HG03565 (cell line): ENCODE results near the gene RNFT2.
"Not testable (repeated sequence)": the region's sequence is repeated elsewhere in the genome, so short reads cannot be mapped to it uniquely, and the experiment has no call there.

Source experiments
- ATAC-seq: cut with Tn5 transposase; IDR thresholded peaks from one replicate; pipeline ENCODE4 v1.9.1; 2021; ENCODE audit warnings: mild to moderate bottlenecking, moderate library complexity; ENCODE audit not compliant: unreplicated experiment

RNFT2 gene

DNA sequence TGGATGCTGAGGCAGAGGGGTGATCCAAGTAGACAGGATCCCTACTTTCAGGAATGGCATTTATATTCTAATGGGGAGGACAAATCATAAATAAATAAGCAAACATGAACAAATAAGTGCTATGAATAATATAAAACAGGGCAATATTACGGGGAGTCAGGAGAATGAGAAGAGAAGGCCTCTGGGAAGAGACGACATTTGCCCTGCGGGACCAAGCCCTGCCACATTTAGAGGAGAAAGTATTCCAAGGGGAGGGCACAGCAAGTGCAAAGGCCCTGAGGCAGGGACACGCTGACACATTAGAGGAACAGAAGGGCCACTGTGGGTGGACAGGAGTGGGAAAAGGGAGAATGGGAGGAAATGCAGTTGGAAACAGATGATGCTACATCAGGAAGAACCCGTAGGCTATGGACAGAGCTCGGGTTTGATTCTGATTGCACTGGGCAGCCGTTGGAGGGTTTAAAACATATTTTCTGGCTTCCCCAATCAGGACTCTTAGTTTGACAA lies 1.3 kb downstream of the RNFT2 start:
- ATAC-seq: no peak

GRCh38 chr12:116742787-116743186 lies 4.7 kb downstream of the RNFT2 start:
- not testable (repeated sequence) for ATAC-seq

GRCh38 chr12:116744766-116745165 lies 6.7 kb downstream of the RNFT2 start:
- no peak for ATAC-seq

- ATAC-seq: no peak
Observed at GRCh38 chr12:116745554-116745953, 7.4 kb downstream of the RNFT2 start.

- no peak for ATAC-seq
Observed at GRCh38 chr12:116749884-116750283, 11.8 kb downstream of the RNFT2 start.

DNA sequence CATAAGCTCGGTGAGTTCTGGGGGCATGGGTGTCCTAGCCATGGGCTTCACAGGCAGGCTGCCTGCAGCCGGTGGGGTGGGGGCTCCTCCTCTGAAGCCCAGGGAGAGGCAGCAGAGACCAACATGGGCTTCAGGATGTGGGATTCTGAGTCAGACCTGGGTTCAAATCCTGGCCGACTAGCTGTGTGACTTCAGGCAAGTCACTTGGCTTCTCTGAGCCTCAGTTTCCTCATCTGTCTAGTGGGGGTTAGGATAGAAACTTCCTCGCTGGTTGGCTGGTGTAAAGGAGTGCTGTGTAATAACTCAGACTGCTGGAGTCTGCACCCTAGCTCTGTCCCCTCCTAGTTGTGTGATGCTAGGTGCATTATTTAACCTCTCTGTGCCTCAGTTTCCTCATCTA lies 12.2 kb downstream of the RNFT2 start:
- no peak for ATAC-seq

- ATAC-seq: not testable (repeated sequence)
Observed at GRCh38 chr12:116754097-116754496, 16.0 kb downstream of the RNFT2 start.

- ATAC-seq: not testable (repeated sequence)
Observed at GRCh38 chr12:116754783-116755182, 16.7 kb downstream of the RNFT2 start.

GRCh38 chr12:116759783-116760621 lies 21.9 kb downstream of the RNFT2 start:
- ATAC-seq: no peak

DNA sequence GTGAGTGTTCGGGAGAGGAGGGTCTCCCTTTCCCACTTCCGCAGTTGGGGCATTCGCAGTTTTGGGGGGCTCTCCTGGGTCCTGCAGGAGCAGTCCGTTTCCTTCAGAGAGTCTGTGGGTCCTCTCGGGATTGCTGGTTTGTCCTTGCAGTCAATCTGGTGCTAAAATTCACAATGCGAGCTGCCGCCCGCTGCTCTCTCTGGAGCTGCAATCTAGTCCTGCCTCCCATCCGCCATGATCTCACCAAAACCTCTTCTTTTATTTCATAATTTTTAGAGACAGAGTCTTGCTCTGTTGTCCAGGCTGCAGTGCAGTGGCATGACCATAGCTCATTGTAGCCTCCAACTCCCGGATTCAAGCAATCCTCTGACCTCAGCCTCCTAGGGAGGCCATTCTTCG lies 22.5 kb downstream of the RNFT2 start:
- no peak for ATAC-seq

- ATAC-seq: no peak
Observed at GRCh38 chr12:116761499-116761898, 23.4 kb downstream of the RNFT2 start.

DNA sequence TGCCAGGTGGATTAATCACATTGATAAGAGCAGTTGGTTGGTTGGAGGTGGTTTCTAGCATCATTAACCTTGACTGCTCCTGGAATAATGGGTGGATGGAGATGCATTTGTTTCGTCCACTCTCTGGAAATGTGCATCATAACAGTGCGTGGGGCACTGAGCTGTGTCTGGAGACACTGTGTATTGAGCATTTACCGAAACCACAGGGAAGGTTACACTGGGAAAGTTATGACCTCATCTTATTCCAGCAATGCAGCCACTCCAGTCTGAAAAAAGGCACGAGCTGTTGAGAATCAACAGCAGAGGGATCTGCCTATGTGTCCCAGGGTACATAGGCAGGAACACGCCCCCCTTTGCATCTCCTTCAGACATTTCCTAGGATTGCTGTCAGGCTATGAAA lies 27.2 kb downstream of the RNFT2 start:
- no peak for ATAC-seq

GRCh38 chr12:116766285-116766684 lies 28.2 kb downstream of the RNFT2 start:
- no peak for ATAC-seq

DNA sequence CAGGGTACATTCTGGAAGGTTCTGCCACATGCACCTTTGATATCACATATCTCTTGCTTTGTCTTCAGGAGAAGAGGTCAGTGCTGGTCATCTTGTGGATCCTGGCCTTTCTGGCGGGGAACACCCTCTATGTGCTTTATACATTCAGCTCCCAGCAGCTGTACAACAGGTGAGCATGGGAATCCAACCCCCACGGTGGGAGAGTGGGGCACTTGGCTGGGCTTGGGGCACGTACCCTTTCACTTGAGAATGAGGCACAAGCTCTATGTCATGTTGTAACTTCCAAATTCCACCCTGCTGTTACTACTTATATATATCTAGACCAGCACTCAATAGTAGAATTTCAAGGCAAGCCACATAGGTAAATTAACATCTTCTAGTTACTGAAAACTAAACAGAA lies 28.6 kb downstream of the RNFT2 start:
- ATAC-seq: no peak

DNA sequence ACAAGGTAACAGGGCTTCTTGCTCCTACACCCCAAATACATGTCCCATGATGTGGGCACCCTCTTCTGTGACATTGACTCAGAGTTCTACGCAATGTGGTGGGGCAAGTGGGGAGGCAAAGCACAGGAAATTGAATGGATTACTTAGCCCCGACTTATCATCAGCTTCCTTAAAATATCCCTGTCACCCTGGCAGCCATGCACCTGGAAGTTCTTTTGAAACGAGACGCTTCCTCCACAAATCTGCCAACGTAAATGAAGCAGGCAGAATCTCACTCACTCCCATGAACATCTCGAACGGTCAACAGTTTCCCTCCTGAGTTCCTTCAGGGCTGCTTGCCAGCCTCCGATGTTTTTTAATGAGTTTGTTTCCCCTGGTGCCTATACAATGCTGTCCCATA lies 33.5 kb downstream of the RNFT2 start:
- ATAC-seq: no peak

GRCh38 chr12:116773276-116773731 lies 35.2 kb downstream of the RNFT2 start:
- no peak for ATAC-seq

DNA sequence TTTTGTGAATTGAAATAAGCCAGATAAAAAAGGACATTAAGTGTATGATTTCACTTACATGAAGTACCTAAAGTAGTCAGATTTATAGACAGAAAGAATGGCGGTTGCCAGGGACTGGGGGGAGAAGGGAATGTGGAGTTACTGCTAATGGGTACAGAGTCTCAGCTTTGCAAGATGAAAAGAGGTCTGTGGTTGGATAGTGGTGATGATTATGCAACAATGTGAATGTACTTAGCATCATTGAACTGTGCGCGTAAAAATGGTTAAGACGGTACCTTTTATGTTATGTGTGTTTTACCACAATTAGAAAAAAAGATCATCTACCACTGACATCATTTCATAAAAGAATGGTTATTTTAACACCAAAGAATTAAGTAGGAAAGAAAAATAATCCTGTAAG lies 35.9 kb downstream of the RNFT2 start:
- ATAC-seq: no peak

DNA sequence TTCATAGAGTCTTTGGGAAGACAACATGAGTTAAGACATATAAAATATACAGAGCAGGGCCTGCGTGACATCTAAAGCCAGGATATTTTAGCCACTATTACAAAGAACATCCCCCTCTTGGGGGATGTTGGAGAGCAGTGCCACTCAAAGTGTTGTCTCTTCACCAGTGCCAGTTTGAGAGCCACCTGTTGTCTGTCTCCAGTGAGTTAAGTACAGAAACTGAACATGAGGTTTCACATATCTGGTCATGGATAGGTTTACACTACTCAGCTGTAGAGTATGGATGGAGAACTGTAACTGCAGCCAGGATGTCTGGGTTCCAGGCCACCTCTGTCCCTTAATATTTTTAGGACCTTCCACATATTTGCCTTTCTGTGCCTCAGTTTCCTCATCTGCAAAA lies 39.1 kb downstream of the RNFT2 start:
- ATAC-seq: no peak

DNA sequence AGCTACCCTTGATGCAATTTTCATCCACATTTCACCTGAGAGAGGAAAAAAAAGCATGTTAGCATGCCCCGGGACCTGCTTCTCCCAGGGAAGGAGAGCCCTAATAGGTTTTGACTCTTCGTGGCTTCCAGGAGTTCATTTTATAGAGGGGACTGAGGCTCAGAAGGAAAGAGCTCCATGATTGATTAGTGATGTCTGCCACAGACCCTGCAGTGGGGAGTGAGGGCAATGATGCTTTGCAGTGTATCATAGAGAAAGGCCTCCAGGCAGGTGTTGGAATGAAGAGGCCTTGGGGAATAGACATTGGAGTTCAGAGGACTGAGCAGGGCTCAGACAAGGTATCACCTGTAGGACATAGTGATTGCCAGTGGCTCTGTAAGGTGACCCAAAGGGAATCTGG lies 41.5 kb downstream of the RNFT2 start:
- ATAC-seq: no peak

- no peak for ATAC-seq
Observed at GRCh38 chr12:116780942-116781341, 42.8 kb downstream of the RNFT2 start.

DNA sequence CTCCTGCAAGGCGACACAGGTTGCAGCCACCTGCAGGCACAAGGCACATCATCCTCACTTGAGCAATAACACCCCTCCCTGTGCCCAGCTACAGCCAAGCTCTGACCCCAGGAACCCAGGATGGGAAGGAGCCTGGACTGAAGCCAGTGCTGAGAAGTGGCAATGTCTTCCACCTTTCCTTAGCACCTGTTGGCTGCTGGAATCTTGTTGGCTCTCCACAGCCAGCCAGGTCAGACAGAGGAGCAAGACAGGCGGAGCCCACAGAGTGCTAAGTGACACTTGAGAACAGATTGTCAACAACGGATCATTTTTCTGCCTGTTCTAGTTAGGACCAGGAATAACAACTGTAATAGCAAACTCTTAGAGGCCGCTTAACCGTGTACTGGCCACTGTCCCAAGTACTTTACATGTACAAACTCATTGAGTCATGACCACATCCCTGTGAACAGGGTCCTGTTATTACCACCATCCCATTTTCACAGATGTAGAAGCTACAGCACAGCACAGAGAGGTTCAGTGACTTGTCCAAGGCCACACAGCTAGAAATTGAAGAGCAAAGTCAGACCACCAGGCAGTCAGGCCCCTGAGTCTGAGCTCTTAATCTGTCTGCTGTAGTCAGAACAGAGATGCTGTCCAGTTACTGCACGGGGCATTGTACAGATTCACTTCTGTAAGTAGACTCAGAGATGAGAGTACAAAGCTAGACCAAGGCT lies 45.6 kb downstream of the RNFT2 start:
- ATAC-seq: no peak

DNA sequence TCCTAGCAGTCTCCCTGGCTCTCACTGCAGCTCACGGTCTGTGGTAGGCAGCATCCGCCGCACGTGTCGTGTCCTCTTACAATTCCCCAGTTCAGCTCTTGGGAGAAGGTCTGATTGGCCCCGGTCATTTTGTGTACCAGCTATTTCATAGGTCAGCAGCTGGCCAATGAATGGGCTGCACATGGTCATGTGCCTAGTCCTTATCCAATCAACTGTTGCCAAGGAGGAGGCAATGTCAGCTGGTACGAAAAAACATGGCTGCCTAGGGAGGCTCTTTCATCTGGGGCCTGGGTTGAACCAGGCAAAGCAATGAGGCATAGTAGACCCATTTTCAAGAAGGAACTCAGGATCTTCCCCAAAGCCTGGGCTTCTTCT lies 46.1 kb downstream of the RNFT2 start:
- no peak for ATAC-seq
